ENCODE measurements around the gene TTYH1. TPM values are rescaled to one million over a fixed set of nuclear protein-coding genes. Genes with fewer than 3 reads are reported as not detected.

TTYH1 gene
- total and polyA plus RNA-seq, 2 of the 8 experiments (the other 6 are each of a cell fraction or from before 2014, with no cell fraction given), result 26.7 to 46.5 TPM

GRCh38 chr19:54452626-54453025 lies 37.4 kb downstream of the TTYH1 start:
- no peak overlapping the region for H2AK5ac ChIP-seq (ENCODE audit: low read depth, low read length)
- H3K79me2 ChIP-seq (ENCODE audit: control insufficient read depth in 1 of 2, insufficient read depth in 2 of 2, low read length in 2 of 2), result peaks cover 16 to 48% of the 10 kb centered on the region in 2 experiments
- TF ChIP-seq CHD1 (IDR thresholded peaks at IDR 0.05; ENCODE audit: low read depth, low read length) (no peak), EGR1 (IDR thresholded peaks at IDR 0.05; ENCODE audit: borderline replicate concordance, low read depth, low read length) (no peak), KDM5A (IDR thresholded peaks at IDR 0.05; ENCODE audit: low read length) (no peak), RAD21 (IDR thresholded peaks at IDR 0.05 in 1 of 2, conservative IDR thresholded peaks at IDR 0.05 in 1 of 2; ENCODE audit: low read depth in 2 of 2, low read length in 2 of 2) (no peak)
- no peak overlapping the region for H2BK20ac ChIP-seq (ENCODE audit: low read length)
- H3K4ac ChIP-seq (replicated peaks; ENCODE audit: insufficient read length, low read depth, low read length), result no peak overlapping the region
- whole genome bisulfite sequencing, 2 experiments (ENCODE audit: extremely low coverage in 1 of 2, insufficient coverage in 1 of 2, insufficient read length in 1 of 2, insufficient replicate concordance in 2 of 2, low coverage in 1 of 2, low lambda C conversion rate in 2 of 2, missing lambda C conversion rate in 1 of 2), result 95% methylated on average over 10 of the region's 11 CpGs; no CpG with 5 or more reads in 1 of the 2 experiments
- H2BK12ac ChIP-seq (ENCODE audit: low read depth, low read length), result no peak overlapping the region
- no peak overlapping the region for H3K18ac ChIP-seq (ENCODE audit: extremely low read depth, low read length)
- H3K56ac ChIP-seq (replicated peaks; ENCODE audit: insufficient read length, low read depth, low read length), result no peak overlapping the region
- ChIA-PET CTCF (ENCODE audit: partially characterized antibody) (interaction anchor here (1.2 kb wide), 1 partner anchor 10 kb away, joined by 3 read pairs; no protein-coding TSS in a partner anchor), POLR2A (ENCODE audit: partially characterized antibody) (interaction anchor here (1.6 to 10.3 kb wide), 3 partner anchors 8 to 30 kb away, joined by 3 to 129 read pairs (median 29); partner anchors contain the start of gene LENG9)
- H4K5ac ChIP-seq (ENCODE audit: insufficient read length, low read depth, low read length), result no peak overlapping the region
- H3K36me3 ChIP-seq (ENCODE audit: control insufficient read depth in 2 of 4, insufficient read depth in 4 of 4, low read length in 3 of 4), result peaks cover 38 to 54% (median 53%) of the 10 kb centered on the region in 4 experiments
- no peak for DNase-seq (ENCODE audit: low read depth in 1 of 2, low spot score in 2 of 2)
- H3K4me2 ChIP-seq (ENCODE audit: insufficient read depth in 1 of 2, low read depth in 2 of 2, low read length in 2 of 2), result no peak overlapping the region
- no peaks in the 10 kb centered on the region for H3K27me3 ChIP-seq (replicated peaks in 1 of 4; ENCODE audit: control insufficient read depth in 3 of 4, extremely low read depth in 1 of 4, insufficient read depth in 3 of 4, low read length in 3 of 4)
- no peak overlapping the region for H2BK120ac ChIP-seq (replicated peaks; ENCODE audit: low read depth, low read length)
- peaks cover 18% of the 10 kb centered on the region for H3K79me1 ChIP-seq (ENCODE audit: low read depth, low read length)
- H3K14ac ChIP-seq (ENCODE audit: insufficient read length), result no peak overlapping the region
- H4K20me1 ChIP-seq (replicated peaks in 1 of 2; ENCODE audit: control insufficient read depth in 1 of 2, insufficient read depth in 2 of 2, low read length in 2 of 2), result peaks cover 18 to 48% of the 10 kb centered on the region in 2 experiments
- no peak overlapping the region for H3K23ac ChIP-seq (ENCODE audit: insufficient read length)
- H3K4me3 ChIP-seq (ENCODE audit: extremely low read depth in 1 of 4, insufficient read depth in 2 of 4, low read depth in 3 of 4, low read length in 4 of 4), result no peak overlapping the region
- H3K23me2 ChIP-seq (ENCODE audit: low read depth, low read length), result peaks cover 6% of the 10 kb centered on the region; the same call in 1 of the 2 replicates
- H2BK15ac ChIP-seq (ENCODE audit: low read length), result no peak overlapping the region
- H2BK5ac ChIP-seq (ENCODE audit: low read depth, low read length), result no peak overlapping the region
- no peaks in the 10 kb centered on the region for H3K9me3 ChIP-seq (ENCODE audit: insufficient read depth in 2 of 2, low read depth in 1 of 2, low read length in 1 of 2)
- no peak overlapping the region for H3K27ac ChIP-seq (ENCODE audit: low read depth, low read length)
- H4K8ac ChIP-seq (ENCODE audit: extremely low read depth, insufficient read depth, low read length), result no peak overlapping the region
- peaks cover 0 to 1% (median 0%) of the 10 kb centered on the region in 4 experiments; a peak in 3 of 7 replicates for H3K4me1 ChIP-seq (replicated peaks in 1 of 4; ENCODE audit: control insufficient read depth in 3 of 4, insufficient read depth in 4 of 4, low read length in 3 of 4)
- H2AFZ ChIP-seq (ENCODE audit: low read length), result no peak overlapping the region
- H4K91ac ChIP-seq (replicated peaks; ENCODE audit: insufficient read length, low read length), result no peak overlapping the region
- H3K9ac ChIP-seq (replicated peaks in 1 of 4; ENCODE audit: extremely low read depth in 1 of 4, low read depth in 3 of 4, low read length in 3 of 4), result no peak overlapping the region
- no peak for FAIRE-seq

Measured in H1 (cell line).